EL (cell line): ENCODE results near the gene CHD6.

ENCODE experiments used
- DNase-seq: peaks from one replicate; pipeline ENCODE4 v3.0.0-alpha.2; 2016

The CHD6 gene

DNA sequence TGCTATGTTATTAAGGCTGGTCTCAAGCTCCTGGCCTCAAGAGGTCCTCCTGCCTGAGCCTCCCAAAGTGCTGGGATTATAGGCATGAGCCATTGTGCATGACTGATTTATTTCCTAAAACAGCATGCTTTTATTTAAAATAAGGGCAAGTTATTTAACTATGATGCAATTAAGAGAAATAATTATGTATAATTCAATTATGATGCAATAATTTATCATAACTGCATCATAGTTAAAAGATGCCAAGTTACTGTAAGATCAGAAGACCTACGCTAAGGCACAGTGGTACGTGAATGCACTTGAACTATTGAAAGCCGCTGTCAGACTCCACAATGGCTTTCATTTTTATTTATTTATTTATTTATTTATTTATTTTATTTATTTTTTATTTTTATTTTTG lies 227.3 kb downstream of the CHD6 start:
- DNase-seq: no peak

DNA sequence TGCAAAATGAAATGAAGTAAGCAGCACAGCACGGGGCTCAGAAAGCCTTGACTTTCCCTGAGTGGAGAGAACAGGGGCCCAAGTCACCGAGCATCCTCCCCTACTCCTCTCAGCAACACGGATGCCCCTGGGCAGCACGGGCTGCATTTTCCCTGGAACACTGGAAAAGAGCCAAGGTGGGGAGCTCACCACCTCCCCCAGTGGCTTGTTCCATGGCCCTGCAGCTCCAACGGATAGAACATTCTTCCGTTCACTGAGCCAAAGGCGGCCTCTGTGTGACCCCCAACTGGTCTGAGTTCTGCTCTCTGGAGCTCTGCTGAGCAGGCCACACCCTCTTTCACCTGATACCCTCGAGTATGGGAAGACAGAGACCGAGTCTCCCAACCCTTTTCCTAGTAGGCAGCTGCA lies 230.7 kb downstream of the CHD6 start:
- no peak for DNase-seq

DNA sequence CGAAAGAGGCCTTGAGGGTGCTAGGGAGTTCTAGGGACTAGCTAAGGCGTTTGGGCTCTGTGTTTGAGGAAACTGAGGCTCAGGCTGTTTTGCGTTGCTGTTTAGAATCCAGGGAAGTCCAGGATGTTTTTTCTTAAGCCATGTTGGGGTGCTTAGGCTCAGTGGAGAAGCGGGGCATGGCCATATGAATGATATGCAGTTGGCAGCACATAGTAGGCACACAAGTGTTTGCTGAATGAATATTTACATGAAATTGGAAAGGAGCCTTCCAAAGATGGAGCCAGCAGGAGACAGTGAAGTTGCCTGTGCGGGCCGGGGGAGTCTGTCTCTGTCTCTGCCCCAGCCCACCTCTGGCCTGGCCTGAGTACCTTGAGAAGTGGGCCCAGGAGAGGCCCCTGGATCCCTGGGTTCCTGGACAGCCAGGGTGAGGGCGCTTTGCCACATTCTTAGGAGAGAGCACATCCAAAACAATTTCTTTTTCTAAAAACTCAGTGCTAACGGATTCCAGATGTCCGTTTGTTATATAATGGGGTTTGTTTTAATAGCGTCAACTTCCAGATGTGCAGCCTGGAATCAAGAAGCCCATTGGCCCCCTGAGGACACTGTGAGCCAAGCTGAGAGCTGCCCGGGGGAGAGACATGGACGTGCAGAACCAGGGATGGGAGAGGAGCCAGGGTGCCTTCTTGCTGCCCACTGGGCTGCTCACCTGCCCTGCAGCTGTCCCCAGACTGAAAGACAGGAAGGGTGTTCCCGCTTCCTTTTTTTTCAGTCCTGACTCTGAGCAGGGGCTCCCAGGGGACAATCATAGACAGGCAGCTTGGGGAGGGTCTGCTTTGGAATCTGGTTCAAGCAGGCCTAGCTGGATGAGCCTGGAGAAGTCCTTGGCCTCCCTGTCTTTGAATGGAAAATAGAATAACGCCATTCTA lies 231.4 kb downstream of the CHD6 start:
- no peak for DNase-seq

DNA sequence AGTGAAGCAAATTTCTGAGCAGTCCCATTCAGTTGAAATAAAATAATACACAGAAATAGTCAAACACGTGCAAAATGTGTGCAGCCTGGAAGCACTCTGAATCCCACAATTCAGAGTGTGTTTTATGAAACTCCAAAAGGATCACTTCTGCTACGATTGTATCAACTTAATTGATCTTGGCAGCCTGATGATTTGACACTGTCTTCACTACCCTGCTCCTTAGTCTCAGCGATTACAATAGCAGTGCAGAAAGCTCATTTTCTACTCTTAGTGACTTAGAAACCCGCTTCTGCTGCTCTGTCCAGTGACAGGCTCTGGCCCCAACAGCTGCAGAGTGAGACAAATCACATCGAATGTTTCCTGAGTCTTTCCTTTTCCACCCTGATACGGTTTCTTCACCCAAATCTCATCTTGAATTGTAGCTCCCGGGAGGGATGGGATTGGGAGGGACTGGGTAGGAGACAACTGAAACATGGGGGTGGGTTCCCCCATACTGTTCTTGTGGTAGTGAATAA lies 235.3 kb downstream of the CHD6 start:
- no peak for DNase-seq

DNA sequence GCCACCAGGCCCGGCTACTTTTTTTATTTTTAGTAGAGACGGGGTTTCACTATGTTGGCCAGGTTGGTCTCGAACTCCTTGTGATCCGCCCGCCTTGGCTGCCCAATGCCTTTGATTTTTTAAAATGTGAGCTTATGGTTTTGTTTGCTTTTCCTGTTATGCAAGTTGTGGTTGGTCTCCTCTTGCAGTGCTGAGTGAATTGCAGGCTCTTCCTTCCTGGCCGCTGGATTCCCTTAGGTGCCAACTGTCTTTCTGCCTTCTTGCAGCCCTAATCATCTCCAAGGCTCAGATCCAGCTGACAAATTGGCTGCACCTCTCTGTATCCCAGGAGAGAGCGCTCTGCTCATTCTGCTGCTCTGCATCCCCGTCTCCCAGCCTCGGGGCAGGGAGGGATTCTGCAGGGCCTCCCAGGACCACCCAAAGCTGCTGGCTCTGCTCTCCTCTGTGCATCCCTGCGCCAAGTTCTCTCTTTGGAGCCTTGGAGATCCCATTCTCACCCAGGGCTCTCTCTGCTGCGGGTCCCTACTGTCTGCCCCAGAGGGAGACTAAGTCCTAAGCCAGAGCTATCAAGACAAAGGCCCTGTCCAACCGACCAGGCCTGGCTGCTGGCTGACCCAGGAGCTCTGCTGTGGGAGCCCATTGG lies 237.5 kb downstream of the CHD6 start:
- no peak for DNase-seq

DNA sequence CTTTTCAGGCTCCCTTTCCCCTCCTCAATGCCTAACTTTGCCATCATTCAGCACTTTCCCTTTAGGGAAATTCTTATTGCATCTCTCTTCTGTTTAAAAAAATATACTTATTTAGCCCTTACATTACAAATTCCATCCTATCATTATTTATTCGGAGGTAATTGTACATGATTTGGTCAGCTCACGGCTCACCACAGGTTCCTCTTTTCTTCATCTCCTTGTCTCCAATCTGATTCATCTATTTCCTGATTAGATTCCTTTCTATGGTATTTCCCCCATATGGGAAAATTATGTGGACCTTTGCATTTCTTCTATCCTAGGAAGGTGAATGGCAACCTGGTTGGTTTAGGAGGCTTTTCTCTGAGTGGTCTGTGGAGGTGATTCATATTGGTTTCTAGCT lies 238.6 kb downstream of the CHD6 start:
- DNase-seq: no peak

DNA sequence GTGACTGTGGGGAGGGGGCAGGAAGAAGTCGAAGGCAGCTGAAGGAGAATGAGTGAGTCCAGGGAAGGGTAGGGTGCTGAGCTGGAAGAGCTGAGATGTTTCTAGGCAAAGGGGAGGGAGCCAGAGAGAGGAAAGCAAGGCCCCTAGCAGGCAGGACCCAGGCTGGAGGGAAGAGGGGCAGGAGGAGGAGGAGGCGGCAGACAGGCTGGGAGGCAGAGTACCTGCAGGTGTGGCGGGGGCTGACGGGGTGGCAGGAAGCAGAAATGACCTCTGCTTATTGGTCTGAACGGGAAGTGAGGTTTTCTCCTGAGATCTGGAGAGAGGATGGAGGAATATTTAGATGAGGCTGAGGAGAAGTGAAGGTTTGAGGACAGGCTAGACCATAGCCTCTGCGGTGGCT lies 240.9 kb downstream of the CHD6 start:
- no peak for DNase-seq

DNA sequence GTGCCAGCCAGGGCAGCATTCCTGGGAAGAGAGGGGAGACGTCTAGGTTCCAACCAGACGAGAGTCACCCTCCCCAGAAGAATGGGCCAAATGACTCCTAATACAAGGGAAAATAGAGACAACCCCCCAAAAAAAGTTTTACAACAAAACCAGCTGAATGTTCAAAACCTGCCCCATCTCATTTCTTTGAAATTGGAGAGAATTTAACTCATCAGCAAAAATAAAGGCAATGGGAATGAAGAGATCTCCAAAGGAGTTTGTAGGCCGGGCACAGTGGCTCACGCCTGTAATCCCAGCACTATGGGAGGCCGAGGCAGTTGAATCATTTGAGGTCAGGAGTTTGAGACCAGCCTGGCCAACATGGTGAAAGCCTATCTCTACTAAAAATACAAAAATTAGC lies 241.8 kb downstream of the CHD6 start:
- no peak for DNase-seq

DNA sequence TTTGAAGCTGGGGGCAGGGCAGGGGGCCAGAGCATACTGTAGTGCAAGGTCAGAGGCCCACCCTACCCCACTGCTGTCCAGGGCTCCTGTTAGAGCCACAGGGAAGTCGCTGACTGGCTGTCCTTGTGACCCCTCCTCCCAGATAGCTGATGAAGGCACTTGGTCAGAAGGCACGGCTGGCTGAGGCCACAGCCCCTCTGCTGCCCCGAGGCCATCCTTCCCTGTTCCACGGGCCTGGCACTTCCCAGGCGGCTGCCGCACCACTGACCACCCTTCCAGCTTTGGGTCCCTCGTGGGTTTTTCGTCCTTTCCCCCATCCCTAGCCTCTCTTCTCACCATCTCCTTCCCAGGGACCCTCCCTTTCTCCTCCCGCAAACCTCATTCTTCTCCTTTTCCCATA lies 242.3 kb downstream of the CHD6 start:
- no peak for DNase-seq

DNA sequence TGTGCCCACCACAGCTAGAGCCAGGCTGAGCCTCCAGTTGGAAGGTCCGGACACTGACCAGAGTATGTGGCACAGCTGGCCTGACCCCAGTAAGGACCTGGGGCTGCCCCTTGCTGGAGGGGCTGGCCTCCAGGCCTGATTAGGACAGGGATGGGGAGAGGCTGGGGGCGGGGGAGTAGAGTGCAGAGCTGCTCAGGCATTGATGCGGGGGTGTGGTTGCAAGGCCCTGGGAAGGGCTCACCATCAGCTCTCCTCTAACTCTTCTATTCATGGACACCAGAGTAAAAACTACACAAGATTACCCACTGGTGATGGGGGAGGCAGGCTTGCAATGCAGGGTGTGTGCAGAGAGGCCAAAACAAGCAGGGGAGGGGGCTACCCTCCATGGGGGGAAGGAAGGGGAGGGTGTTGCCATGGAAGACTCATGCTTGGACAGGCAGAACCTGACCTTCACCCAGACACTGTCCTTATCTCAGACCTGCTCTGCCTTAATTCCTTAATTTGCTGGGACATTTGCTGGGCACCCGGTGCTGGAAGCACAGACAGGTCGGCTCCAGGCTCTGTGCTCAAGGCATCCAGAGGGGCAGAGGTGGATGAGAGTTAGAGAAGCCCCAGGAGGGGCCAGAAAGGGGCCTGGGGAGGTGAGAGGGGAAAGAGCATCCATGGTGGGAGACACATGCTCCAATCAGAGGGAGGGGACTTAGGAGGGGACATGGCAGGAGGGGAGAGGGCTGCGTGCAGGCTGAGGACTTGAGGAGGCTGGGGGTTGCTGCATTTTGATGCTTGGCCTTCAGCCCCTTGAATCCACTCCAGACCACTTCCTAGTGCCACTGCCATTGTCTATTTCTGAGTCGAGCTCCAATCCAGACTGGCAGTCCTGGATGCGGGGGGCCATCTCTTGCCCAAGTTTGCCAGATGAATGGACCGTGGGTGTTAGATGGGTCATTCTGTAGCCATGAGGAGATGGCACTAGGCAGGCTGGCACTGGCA lies 244.0 kb downstream of the CHD6 start:
- DNase-seq: no peak

DNA sequence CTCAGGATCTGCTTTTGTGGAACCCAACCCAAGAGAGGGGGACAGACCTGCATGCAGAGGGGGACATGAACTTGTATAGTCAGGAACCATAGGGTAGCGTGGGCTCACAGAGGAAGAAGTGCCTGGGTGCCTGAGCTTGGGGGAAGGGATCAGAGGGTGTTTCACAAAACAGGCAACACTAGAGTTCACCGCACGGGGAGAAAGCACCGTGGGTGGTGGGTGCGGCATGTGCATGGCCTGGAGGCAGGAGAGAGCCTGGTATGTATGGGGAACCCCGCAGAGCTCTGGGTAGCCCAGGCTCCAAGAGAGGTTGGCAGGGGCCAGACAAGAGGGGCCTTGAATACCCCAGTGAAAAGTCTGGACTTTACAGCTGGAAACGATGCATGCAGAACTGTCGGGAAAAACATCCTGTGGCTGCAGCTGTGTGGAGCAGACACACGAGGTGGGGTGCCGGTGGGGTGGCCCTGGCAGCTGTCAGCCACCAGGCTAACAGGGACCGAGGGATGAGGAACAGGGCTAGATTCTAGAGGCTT lies 244.9 kb downstream of the CHD6 start:
- DNase-seq: no peak

DNA sequence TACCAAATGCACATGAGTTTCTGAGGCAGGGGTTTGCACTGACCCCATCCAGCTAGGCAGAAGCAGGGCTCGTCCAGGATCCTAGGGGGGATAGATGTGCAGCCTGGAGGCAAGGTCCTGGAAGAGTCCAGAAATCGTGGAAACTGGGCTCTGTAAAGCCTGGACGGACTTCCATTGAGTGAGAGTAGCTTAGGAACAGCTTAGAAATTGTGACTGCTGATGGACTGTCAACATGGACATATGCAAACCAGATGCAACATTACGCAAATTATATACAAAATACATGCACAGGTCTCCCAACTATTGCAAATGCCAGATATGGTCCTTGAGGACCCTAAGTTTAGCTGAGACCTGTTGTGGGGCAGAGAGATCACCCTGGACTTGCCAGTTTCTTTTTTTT lies 246.8 kb downstream of the CHD6 start:
- no peak for DNase-seq

DNA sequence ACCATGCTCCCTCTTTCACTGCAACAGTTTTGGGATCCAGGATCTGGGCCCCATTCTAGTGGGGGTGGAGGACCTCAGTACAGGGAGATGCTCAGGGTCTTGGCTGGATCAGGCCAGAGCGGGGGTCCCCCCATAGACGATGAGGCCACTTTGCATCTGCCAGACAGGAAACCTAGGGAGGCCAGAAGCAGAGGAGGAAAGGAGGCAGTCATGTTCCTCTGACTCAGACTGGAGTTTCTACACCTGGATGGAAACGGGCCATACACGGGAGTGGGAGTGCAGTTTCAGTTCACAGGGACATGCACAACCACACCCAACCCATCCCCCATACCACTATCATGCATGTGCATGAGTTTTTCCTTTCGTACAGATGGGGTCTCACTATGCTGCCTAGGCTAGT lies 248.0 kb downstream of the CHD6 start:
- no peak for DNase-seq

DNA sequence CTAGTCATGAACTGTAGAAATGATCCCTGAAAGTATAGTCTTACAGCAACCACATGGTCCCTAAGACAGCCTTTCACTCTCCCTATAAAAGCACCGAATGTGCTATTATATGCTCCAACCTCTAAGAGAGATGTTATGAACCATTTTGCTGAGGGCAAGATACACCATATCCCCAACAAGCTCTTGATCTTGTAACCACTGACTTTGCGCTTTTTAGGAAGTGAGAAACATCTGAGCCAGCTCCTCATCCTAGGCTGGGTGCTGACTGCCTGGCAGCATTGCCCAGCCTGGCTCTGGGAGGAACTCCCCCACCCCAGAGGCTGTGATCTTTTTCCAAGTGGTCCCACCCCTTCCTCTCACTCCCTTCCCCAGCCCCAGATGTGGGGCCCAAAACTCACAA lies 248.5 kb downstream of the CHD6 start:
- DNase-seq: no peak

DNA sequence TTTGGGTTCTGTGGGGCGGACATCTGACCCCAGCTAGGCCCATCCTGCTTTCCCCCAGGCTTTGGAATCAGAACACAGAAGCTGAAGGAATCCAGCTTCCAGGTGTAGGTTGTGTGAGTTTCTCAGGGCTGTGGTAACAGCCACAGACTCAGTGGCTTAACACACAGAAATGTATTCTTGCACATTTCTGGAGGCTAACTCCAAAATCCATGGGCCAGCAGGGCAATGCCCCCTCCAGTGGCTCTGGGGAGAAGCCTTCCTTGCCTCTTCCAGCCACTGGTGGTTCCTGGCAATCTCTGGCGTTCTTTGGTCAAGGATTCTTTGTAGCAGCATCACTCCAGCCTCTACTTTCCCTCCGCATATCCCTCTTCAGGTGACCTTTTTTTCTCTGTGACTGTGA lies 250.2 kb downstream of the CHD6 start:
- DNase-seq: no peak

DNA sequence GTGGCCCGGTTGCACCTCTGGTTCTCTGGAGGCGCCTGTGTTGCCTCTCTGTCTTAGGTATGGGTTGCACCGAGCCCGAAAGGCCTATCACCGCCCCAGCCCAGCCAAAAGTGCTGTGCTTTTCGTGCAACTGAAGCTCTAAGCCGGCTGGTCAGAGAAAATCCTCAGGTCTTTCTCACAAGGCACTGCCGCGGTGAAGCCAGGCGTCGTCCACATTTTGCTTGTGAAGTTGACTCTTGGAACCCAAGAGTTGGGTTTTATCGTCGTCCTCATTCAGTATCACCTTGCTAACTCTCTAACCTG lies 250.8 kb downstream of the CHD6 start:
- DNase-seq: no peak

DNA sequence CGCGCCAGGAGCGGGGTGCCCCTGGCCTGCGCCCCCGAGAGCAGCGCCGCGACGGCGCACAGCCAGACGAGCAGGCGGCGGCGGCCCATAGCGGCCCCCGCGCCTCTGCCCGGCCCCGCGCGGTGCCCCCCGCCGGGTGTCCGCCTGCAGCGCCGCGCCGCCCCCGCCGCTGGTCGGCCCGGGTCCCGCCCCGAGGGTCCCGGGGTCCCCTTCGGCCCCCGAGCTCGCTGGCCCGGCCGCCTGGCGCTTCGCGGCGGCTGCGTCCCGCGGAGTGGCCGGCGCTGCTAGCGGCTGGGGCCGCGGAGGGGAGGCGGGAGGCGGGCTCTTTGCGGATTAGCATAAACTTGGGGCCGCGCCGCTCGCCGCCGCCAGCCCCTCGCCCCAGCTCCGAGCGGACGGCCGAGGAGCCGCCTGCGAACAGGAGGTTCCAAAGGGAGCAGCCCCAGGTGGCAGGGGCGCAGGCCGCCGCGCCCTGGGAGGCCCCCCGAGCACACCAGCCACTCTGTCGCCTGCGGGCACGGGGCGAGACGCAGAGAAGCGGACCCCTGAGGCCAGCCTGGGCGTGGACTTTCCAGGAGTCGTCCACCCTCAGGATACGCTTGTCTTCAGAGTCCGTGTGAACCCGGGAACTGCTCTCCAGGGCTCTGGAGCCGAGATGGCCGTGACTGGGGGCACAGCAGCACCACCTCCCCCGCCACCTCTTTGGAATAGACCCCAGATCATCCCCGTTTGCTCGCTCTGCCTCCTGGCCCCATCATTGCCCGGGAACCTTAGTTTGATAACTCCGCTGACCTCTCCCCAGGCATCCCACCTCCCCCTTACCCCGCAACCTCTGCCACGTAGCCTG lies 251.4 kb downstream of the CHD6 start, which contains the start of gene EMILIN3:
Gene EMILIN3 (minus strand): TSS at position 273 of the 847 bp plus-strand sequence. CDS start 184 bp downstream, at position 89.
- no peak for DNase-seq

DNA sequence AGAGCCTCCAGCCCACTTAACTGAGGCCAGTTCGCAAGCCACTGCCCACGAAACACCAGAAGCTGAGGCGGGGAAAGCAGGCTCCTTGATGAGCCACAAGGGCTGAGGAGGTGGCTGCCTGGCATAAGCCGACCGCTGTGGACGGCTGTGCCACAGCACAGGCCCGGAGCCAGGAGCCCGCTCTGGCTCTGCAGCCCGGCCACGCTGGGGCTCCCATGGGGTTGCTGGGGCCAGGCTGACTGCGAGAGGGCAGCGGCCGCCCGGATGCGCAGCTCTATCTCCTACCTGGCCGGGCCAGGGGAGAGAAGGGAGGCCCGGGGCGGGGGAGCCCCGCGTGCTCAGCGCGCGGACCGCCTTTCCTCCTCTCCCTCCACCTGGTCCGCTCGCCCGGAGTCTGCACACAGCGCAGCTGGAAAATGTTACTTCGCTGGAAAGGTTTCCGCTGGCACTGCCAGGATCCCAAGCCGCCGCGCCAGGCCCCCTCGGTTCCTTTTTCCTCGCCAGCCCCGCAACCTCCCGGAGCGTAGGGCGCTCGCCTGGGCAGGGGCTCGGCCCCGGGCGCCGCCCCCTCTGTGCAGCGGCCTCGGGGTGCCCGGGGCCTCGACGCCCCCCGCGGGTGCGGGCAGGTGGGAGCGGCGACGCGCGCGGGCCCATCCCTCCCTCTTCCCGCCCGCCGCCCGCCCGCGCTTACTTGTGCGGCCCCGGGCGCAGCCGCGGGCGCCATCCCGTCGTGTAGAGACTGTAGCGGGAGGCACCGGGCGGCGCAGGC lies 252.2 kb downstream of the CHD6 start:
- DNase-seq: no peak

DNA sequence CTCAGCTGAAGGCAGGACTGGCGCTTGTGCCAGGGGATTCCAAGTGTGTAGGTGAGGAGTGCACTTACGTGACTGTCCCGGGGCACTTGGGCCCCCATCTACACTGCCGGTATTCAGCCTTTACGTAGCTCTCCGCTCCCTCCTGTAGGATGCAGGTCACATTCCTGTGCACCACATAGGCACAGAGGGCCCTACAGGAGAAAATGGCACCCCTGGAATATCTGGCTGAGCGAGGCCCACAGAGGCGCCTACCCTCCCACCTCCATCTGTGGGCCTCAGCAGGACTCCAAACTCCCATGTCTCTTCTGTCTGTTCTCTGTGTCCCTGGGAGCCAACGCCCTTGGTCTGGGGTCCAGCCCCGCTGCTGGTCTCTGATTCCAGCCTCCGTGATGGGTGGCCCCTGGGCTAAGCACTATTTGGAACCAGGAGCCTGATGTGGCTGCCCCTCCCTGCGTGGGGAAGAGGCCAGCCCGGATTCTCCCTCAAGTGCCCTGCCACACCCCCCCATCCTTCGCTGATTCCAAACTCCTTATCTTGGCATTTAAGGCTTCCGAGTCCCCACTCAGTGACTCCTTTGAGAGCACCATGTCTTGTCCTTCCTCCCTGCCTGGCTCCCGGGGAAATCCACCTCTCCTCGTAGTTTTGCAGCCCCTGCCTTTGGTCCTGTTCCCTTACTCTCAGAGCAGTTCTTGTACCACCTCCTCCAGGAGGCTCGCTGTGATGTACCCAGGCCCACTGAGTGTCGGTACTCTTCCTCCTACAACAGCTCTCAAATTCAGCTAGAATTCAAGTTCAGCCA lies 253.0 kb downstream of the CHD6 start:
- DNase-seq: no peak

DNA sequence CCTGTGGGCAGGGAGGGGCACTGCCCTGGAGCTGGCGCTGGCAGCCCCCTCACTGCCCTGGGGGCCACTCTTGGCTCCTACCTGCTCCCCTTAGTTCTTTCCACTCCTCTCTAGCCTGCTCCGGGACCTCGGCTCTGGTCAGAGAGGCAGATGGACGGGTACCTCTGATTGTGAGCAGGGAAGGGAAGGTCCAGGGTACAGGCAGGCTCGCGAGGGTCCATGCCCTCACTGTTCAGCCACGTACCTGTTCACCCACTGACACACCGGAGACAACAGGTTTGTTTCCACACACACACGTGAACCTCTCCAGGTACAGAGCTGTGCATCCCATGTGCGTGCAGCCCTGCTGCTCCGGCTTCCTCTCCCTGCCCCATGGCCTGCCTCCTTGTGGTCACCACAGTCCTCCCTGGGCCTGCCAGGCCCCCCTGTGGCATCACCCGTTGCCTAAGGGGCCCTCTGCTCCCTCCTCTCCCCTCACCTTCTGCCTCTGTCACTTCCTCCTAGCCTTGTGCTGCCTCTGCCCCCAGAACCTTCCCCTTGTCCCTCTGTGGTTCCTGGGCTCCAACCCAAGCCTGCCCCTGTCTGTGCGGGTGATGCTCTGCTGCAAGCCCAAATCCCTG lies 253.8 kb downstream of the CHD6 start:
- no peak for DNase-seq
